Measurements from ENCODE around the gene C11orf97.
A peak's percentile ranks its signal among the peaks of the same experiment; 100 is the strongest.
"Not testable (repeated sequence)": the region's sequence is repeated elsewhere in the genome, so short reads cannot be mapped to it uniquely, and the experiment has no call there.

Gene C11orf97

DNA sequence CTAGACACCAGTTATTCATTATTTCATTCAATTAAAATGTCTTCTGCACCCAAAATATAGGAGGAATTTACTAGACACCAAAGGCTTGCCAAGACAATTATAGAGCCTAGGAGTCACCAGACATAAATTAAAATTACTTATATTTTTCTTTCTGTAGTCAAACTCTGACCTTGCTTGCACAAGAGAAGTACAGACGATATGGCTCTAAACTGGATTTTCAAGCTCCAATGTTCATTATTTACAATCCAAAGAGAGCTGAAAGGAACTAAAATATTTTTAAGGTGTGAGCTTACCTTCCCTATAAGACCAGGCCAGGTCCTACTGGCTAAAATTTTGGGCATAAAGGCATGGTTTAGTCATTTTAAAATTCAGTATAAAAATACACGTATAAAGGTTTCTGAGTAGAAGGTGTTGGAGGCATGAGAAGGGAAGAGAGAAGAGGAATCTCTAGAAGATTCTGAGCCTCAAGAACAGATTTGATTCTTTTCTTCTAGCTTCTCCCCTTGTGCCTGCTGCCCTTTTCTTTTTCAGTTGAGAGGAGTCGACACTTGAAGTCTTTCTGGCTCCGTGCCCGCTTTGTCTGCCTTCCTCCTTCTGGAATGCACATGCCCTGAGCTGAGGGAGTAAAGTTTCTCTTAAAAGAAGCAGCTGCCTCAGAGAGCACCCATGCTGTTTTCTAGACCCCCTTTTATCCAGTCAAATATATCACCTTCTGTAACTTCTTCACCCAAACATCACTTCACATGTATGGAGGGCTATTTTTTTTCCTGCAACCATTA is 13.5 kb downstream of the C11orf97 start:
- DNase-seq (ENCODE audit: low spot score), result no peak

DNA sequence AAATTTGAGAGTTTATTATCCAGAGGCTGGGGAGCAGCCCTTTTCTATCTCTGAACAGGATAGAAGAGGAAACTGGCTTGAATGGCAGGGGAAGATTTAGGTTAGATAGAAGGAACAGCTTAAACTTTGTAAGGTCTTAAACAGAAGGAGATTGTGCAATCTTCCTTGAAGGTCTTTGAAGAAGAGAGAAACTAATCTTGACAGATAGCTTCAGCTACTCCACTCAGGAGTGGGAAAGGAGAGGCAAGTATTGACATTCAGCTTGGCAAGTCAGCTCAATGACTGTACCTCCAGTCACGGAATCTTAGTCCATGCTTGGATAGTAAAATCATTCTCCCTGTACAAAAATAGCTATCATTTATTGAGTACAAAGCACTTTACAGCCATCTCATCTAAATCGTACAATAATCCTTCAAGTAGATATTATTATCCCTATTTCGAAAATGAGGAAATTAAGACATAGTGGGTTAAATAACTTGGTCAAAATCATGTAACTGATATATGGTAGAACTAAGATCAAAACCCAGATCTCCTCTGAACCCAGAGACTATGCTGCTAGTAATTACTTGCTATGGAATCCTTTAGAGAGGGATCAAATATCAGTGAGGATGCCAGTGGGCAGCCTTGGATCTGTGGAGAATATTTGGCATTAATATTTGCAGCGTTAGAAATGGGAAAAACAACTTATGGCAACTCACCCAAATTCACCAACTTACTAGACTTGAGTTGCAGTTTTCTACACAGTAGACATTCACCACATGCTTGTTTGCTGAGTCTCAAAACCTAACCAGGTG is 14.6 kb downstream of the C11orf97 start:
- no peak for DNase-seq (ENCODE audit: low spot score)

- no peak for DNase-seq (ENCODE audit: low spot score)
These were observed 16.3 kb downstream of the C11orf97 start for GRCh38 chr11:94528551-94528950.

DNA sequence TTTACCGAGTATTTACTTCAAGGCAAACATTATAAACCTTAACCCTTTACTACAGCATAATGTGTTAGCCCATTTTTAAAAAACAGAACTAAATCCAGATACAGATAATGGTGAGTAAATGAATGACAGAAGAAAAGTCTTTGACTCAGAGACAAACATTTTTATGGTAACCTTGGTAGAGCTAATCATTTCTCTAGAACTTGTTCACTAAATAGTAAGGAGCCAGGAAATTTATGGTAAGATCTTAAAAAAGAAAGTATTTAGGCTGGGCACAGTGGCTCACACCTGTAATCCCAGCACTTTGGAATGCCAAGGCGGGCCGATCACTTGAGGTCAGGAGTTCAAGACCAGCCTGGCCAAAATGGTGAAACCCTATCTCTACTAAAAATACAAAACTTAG is 19.9 kb downstream of the C11orf97 start:
- no peak for DNase-seq (ENCODE audit: low spot score)

DNA sequence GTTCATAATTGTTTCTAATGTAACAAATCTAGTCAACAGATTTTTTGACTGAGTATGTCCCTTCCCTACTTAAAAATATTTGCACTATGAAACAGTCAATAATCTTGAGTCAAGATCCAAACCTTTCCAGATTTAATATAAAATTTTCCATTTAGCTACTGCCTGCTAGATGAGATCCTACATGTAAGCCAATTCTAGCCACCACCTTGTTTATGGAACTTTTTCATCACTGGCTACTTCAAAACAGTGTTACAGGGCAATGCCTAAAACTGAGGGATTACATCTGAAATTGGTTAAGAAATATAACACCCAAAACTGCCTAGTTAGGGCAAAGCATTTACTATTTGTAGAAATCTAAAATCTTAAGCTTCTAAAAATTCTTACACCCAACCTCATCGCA is 20.9 kb downstream of the C11orf97 start:
- no peak for DNase-seq (ENCODE audit: low spot score)

DNA sequence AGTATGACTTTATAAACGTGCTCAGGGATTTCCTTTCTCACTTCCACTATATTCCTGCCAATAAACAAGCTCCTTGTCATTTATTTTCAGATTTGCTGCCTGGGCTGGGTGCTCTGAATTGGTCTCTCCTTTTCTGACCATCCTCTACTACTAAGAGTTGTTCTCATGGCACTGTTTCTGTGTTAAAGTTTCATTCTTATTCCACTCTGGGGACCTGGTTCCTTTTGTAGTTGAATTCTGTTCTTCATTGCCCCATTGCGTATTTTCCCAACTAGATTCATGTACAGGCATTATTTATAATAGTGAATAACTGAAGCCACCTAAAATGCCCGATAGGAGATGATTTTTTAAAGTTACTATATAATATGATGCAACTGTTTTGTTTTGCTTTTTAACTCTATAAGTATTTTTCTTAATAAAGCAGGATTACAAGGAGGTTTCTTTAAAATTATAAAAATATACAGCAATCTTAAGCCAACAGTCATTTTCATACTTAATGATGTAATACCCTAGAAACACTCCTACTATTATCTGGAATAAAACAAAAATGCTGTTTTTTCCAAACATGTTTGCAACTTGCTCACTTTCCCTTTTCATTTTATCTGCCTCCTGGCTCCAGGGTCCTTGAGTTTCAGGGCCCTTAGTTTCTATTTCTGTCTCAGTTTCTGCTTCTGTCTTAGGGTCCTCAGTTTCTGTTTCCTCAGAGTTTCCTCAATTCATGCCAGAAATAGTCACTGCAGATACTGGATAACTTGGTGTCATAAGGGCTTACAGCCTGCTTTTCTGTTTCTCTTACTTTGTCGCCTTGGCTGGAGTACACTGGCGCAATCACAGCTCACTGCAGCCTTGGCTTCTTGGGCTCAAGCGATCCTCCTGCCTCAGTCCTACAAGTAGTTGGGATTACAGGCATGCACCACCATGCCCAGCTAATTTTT is 21.7 kb downstream of the C11orf97 start:
- DNase-seq (ENCODE audit: low spot score), result no peak

DNA sequence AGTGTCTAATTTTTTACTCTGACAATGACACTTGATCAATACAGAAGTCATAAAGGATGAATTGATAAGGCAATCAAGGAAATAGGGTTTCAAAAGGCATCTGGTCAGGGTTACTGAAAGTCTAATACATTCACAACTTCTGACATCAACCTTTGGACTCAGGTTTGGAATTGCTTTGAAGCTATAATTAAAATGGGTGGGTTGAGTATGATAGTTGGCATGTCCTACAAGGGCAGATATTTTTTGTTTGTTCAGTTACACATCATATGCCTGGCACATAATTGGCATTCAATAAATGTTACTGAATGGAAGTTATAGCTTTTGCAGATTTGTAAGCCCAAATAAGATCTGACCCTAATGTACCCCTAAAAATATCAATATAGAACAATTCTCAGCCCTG is 24.1 kb downstream of the C11orf97 start:
- DNase-seq (ENCODE audit: low spot score), result no peak

DNA sequence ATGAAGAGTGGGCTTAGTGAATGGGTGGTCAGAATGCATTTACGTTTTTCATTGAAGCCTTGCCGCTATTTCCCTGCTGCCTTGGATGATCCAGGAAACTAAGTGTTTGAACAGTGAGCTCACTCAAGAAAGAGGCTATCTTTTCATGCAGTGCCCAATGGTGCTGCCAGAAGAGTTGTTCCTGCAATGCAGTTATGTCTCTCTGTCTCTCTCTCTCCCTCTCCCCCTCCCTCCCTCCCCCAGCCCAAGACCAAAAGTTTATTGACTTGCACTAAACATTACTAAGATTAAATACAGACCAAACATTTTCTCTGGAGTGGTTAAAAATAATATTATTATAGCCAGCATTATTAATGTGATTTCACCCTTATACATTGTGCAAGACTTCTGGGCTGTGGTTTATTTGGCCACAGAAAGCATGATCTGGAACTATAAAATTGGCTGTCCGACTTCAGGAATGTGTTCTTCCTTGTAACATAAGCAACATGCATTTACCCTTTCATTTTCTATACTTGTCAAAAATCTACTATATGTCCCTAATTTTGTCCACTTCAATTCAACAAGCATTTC is 24.9 kb downstream of the C11orf97 start:
- DNase-seq (ENCODE audit: low spot score), result no peak

DNA sequence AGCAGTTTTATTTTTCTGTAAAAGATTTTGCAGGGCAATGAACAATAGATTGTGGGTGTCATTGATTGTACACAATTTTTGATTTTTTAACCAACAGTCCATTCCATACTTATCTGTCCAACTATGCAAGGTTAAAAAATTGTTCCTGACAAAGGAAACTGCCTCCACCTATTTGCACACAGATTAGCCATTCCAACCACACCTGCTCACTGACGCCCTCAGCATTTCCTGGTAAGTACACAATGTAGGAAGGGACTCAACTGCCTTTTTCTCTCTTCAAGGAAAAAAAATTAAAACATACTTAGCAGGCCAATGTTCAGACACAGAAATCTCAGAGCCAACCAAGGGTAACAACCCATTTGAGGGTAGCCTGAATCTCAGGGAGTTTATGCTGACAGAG is 27.2 kb downstream of the C11orf97 start:
- no peak for DNase-seq (ENCODE audit: low spot score)

GRCh38 chr11:94543695-94544645 is 31.7 kb downstream of the C11orf97 start, which contains the start of gene FUT4:
TSS of gene FUT4 (plus strand) at chr11:94543921. CDS start at chr11:94544134, 213 bp downstream.
- peak; percentile 24 for DNase-seq (ENCODE audit: low spot score)

- DNase-seq (ENCODE audit: low spot score), result no peak
These were observed 32.5 kb downstream of the C11orf97 start for GRCh38 chr11:94544646-94545263.

DNA sequence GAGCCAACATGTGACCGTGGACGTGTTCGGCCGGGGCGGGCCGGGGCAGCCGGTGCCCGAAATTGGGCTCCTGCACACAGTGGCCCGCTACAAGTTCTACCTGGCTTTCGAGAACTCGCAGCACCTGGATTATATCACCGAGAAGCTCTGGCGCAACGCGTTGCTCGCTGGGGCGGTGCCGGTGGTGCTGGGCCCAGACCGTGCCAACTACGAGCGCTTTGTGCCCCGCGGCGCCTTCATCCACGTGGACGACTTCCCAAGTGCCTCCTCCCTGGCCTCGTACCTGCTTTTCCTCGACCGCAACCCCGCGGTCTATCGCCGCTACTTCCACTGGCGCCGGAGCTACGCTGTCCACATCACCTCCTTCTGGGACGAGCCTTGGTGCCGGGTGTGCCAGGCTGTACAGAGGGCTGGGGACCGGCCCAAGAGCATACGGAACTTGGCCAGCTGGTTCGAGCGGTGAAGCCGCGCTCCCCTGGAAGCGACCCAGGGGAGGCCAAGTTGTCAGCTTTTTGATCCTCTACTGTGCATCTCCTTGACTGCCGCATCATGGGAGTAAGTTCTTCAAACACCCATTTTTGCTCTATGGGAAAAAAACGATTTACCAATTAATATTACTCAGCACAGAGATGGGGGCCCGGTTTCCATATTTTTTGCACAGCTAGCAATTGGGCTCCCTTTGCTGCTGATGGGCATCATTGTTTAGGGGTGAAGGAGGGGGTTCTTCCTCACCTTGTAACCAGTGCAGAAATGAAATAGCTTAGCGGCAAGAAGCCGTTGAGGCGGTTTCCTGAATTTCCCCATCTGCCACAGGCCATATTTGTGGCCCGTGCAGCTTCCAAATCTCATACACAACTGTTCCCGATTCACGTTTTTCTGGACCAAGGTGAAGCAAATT is 33.3 kb downstream of the C11orf97 start:
- DNase-seq (ENCODE audit: low spot score), result no peak

GRCh38 chr11:94546162-94546470 is 33.9 kb downstream of the C11orf97 start:
- DNase-seq (ENCODE audit: low spot score), result no peak

DNA sequence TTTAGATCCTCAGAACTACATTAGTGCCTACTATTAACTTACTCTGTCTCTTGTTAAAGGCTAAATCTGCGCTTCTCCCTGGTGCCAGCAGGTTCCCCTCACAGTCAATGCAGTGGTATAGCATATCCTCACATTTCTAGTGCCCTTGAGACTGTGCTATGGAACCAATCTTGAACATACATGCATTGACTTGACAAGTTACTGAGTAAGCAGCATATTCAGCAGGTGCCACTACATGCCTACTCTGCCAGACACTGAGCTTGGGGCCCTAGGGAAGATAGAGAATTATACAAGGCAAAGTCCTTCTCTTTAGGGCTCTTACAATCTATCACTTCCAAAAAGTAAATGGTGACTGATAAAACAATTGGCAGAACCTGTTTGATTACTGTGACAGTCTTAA is 34.6 kb downstream of the C11orf97 start:
- no peak for DNase-seq (ENCODE audit: low spot score)

DNA sequence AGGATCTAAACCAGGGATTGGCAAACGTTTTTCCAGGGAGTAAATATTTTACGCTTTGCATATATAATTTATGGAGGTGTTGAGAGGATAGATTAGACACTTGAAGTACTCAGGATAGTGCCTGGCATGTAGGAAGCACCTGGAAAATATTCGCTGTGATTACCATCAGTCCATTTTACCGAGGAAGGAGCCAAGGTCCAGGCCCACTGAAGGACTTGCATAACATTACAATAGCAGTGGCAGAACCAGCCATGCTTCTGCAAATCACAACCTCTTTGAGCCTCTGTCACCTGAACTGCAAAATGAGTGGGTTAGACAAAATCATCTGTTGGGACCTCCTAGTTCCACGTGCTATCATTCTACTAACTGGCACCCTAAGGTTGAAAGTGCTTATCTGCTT is 36.9 kb downstream of the C11orf97 start:
- DNase-seq (ENCODE audit: low spot score), result no peak

DNA sequence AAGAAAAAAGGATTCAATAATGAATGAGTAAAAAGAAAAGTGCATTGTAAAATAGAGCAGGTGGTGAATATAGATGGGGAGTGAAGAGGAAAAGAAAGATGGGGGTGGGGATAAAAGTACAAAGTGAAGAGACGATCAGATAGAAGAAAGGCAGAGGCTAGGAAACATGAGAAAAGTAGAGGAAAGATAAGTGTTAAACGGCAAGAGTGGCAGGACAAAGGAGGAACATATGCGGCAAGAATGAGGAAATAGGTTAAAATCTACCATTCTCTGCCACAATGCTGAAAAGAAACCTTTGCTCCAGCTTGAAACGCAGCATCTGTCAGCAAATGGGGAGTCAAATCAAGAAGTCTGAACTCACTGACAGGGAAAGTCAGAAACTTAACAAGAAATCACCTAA is 38.3 kb downstream of the C11orf97 start:
- no peak for DNase-seq (ENCODE audit: low spot score)

DNA sequence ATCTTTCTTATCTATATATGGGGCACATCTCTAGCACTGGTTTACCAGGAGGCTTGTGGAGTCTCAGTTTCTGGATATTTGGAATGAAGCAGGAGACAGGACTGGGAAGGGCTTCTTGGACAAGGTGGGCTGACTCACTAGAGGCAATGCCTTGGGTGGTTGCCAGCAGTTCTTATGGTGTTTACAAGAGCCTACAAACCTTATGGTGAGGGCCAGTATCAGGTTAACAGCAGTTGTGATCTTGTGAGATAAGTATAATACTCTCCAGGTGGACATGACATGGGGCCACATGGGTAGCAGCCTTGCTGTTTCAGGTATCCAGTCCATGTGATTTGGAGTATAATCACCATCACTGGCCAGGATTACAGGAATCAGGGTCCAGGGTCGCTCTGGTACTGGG is 41.7 kb downstream of the C11orf97 start:
- no peak for DNase-seq (ENCODE audit: low spot score)

GRCh38 chr11:94555752-94556329 is 43.6 kb downstream of the C11orf97 start:
- DNase-seq (ENCODE audit: low spot score), result not testable (repeated sequence)

- DNase-seq (ENCODE audit: low spot score), result no peak
These were observed 45.2 kb downstream of the C11orf97 start for GRCh38 chr11:94557421-94557820.
